B cell (primary cell): ENCODE measurements around the gene RCBTB2. TPM values are rescaled to one million over a fixed set of nuclear protein-coding genes. Genes with fewer than 3 reads are reported as not detected.
A peak's percentile ranks its signal among the peaks of the same experiment; 100 is the strongest.

ENCODE experiments used
- ATAC-seq: fragments of 200-7000 bp; cut with Tn5 transposase; one replicate; pipeline ENCODE4 v1.10.0; 2021; ENCODE audit warnings: low read depth, mild to moderate bottlenecking, moderate number of reproducible peaks, moderate library complexity
- CTCF ChIA-PET: fragments of 350-600 bp; sonication (Branson Sonifier 250); formaldehyde crosslinking; loops from one replicate; lab custom pipeline; 2021; ENCODE audit warnings: antibody characterized with exemption, inconsistent platforms; lab: Charles Lee
- POLR2A ChIA-PET: fragments of 350-600 bp; sonication (Branson Sonifier 250); formaldehyde crosslinking; loops from one replicate; lab custom pipeline; 2021; ENCODE audit warnings: antibody characterized with exemption; lab: Charles Lee
- DNase-seq: peaks from one replicate; pipeline ENCODE4 v3.0.0; 2013
- H2AFZ ChIP-seq: 2 replicates; pipeline ENCODE4 v1.6.1; 2012; ENCODE audit warnings: mild to moderate bottlenecking, low read depth, low read length; ENCODE audit not compliant: insufficient read depth, poor library complexity, severe bottlenecking
- H3K27ac ChIP-seq, 2 donors: 1 replicate in 1 of 2; 2 replicates in 1 of 2; pipeline ENCODE4 v1.5.1; 2012 to 2013; ENCODE audit warnings: low read length in 2 of 2, mild to moderate bottlenecking in 2 of 2, moderate library complexity in 1 of 2
- H3K27me3 ChIP-seq, 4 experiments: fragments of 200-600 bp in 1 of 4; sonication (generic) in 1 of 4; replicated peaks in 1 of 4; 1 replicate in 2 of 4; 2 replicates in 2 of 4; pipeline versions ENCODE4 v1.6.1 to v1.7.0; 2013 to 2016; ENCODE audit warnings: low read length in 3 of 4, mild to moderate bottlenecking in 2 of 4, mixed read lengths in 1 of 4, moderate library complexity in 1 of 4; ENCODE audit not compliant: insufficient read depth in 4 of 4, control insufficient read depth in 3 of 4; ENCODE audit errors: control extremely low read depth in 1 of 4
- H3K36me3 ChIP-seq, 2 experiments: replicated peaks in 1 of 2; 1 replicate in 1 of 2; 2 replicates in 1 of 2; pipeline versions ENCODE4 v1.6.1 to v1.7.1; 2013; ENCODE audit warnings: low read length in 1 of 2; ENCODE audit not compliant: insufficient read depth in 2 of 2, control insufficient read depth in 1 of 2; ENCODE audit errors: control extremely low read depth in 1 of 2, extremely low read depth in 1 of 2
- H3K4me1 ChIP-seq, 2 donors: fragments of 200-600 bp in 1 of 2; sonication (generic) in 1 of 2; 1 replicate in 1 of 2; 2 replicates in 1 of 2; pipeline versions ENCODE4 v1.5.1 to v1.6.1; 2013 to 2017; ENCODE audit warnings: low read length in 2 of 2; ENCODE audit not compliant: control insufficient read depth in 2 of 2, insufficient read depth in 2 of 2
- H3K4me2 ChIP-seq: replicated peaks from 2 replicates; pipeline ENCODE3; 2012; ENCODE audit warnings: mild to moderate bottlenecking, low read depth, low read length; ENCODE audit not compliant: poor library complexity, severe bottlenecking
- H3K4me3 ChIP-seq, 5 experiments: fragments of 200-600 bp in 1 of 5; sonication (generic) in 1 of 5; 1 replicate in 3 of 5; 2 replicates in 2 of 5; pipeline versions ENCODE4 v1.5.1 to v1.7.0; 2011 to 2016; ENCODE audit warnings: low read length in 4 of 5, mild to moderate bottlenecking in 4 of 5, low read depth in 2 of 5, control low read depth in 1 of 5, moderate library complexity in 1 of 5; ENCODE audit not compliant: insufficient read depth in 1 of 5; ENCODE audit errors: control extremely low read depth in 1 of 5, extremely low read depth in 1 of 5
- H3K79me2 ChIP-seq: fragments of 200-600 bp; sonication (generic); one replicate; pipeline ENCODE4 v1.6.0; 2016; ENCODE audit warnings: low read length; ENCODE audit not compliant: control insufficient read depth, insufficient read depth
- H3K9ac ChIP-seq: fragments of 200-600 bp; sonication (generic); 2 replicates; pipeline ENCODE4 v1.6.1; 2017; ENCODE audit warnings: mild to moderate bottlenecking, low read length, moderate library complexity
- H3K9me3 ChIP-seq, 3 donors: one replicate each; pipeline versions ENCODE4 v1.6.1 to v1.7.1; 2013; ENCODE audit warnings: low read length in 2 of 3; ENCODE audit not compliant: control insufficient read depth in 2 of 3, insufficient read depth in 1 of 3; ENCODE audit errors: control extremely low read depth in 1 of 3
- H4K20me1 ChIP-seq: 2 replicates; pipeline ENCODE4 v1.6.0; 2012; ENCODE audit warnings: mild to moderate bottlenecking, low read length; ENCODE audit not compliant: insufficient read depth, control insufficient read depth, poor library complexity, severe bottlenecking
- H3K27ac Mint-ChIP-seq: one replicate; pipeline ENCODE4 v1.8.0; 2021; ENCODE audit warnings: mixed read lengths
- H3K27me3 Mint-ChIP-seq: one replicate; pipeline ENCODE4 v1.8.0; 2021; ENCODE audit warnings: mixed read lengths
- H3K4me1 Mint-ChIP-seq: one replicate; pipeline ENCODE4 v1.8.0; 2021; ENCODE audit warnings: mixed read lengths
- H3K4me3 Mint-ChIP-seq: one replicate; pipeline ENCODE4 v1.8.0; 2021; ENCODE audit warnings: mixed read lengths
- H3K9me3 Mint-ChIP-seq: one replicate; pipeline ENCODE4 v1.8.0; 2022; ENCODE audit warnings: mixed read lengths; ENCODE audit not compliant: insufficient read depth
- EZH2 ChIP-seq: IDR thresholded peaks from 2 replicates; pipeline ENCODE4 v1.6.1; 2012; ENCODE audit warnings: borderline replicate concordance, low read depth, mild to moderate bottlenecking, moderate library complexity, low read length; ENCODE audit not compliant: insufficient read depth, poor library complexity, severe bottlenecking
- WGBS: methylation state at CpG from one replicate; pipeline ENCODE4 v1.1.5; 2013; ENCODE audit warnings: missing lambda C conversion rate; ENCODE audit not compliant: insufficient coverage; 5-methylcytosine and 5-hydroxymethylcytosine counted together
- intact Hi-C: fragments of 100-400 bp; cut with micrococcal nuclease; formaldehyde crosslinking; loops from one replicate; pipeline ENCODE4 v1.10.0; 2022
- polyA plus RNA-seq: library from polyadenylated mRNA; depleted of rRNA; stranded (reverse); fragments of >200 nt; gene quantifications from 2 replicates; pipeline ENCODE4 v1.2.3, GENCODE V29; 2012
- total RNA-seq, 2 donors: library from RNA; stranded (reverse); fragments of 120-200 nt in 1 of 2; gene quantifications; 1 replicate in 1 of 2; 2 replicates in 1 of 2; pipeline versions ENCODE4 v1.2.3 to v1.2.4, GENCODE V29; 2013 to 2022
- TF ChIP-seq, protein P1 (sequence below): fragments of 200-600 bp; IDR thresholded peaks from one replicate; pipeline ENCODE4 v1.8.0; 2022; ENCODE audit warnings: antibody characterized with exemption, mild to moderate bottlenecking

Gene RCBTB2
- total and polyA plus RNA-seq, 2 donors (not counting 1 experiment from before 2014, with no cell fraction given): 1.4 to 2.7 TPM

DNA sequence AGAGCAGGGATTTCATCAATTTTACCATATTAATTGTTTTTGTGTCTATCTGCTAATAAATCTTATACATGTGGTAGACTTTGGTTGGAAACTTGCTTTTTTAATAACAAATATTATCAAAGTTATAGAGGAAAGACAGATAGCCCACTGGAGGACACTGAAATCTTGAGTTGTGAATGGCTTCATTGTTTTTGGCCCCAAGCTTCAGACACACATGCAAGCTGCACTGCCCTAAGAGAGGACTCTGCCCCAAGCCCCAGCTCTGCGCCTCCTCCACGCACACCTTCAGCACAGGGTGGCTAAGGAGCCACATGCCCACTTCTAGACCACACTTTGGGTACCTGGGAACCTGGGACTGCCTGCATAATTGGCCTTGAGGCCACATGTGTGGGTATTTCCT lies 35.2 kb downstream of the RCBTB2 start:
- H3K27me3 Mint-ChIP-seq: peaks cover 10% of the 10 kb centered on the region
- H3K4me3 Mint-ChIP-seq: no peak overlapping the region
- H3K27ac Mint-ChIP-seq: no peak overlapping the region
- H3K4me1 ChIP-seq: peaks cover 24% of the 10 kb centered on the region in 2 donors
- no peak overlapping the region for H3K27ac ChIP-seq
- 100% methylated on average over 2 of the region's 2 CpGs for WGBS
- no peak overlapping the region for H3K4me3 ChIP-seq
- ChIA-PET CTCF (no interaction called here), POLR2A (no interaction called here)
- DNase-seq: no peak
- no peaks in the 10 kb centered on the region for H3K9me3 Mint-ChIP-seq
- peaks cover 27% of the 10 kb centered on the region for H3K4me1 Mint-ChIP-seq
- no peak overlapping the region for H2AFZ ChIP-seq
- H3K79me2 ChIP-seq: no peaks in the 10 kb centered on the region
- no peak for TF ChIP-seq EZH2
- TF ChIP-seq, protein P1, sequence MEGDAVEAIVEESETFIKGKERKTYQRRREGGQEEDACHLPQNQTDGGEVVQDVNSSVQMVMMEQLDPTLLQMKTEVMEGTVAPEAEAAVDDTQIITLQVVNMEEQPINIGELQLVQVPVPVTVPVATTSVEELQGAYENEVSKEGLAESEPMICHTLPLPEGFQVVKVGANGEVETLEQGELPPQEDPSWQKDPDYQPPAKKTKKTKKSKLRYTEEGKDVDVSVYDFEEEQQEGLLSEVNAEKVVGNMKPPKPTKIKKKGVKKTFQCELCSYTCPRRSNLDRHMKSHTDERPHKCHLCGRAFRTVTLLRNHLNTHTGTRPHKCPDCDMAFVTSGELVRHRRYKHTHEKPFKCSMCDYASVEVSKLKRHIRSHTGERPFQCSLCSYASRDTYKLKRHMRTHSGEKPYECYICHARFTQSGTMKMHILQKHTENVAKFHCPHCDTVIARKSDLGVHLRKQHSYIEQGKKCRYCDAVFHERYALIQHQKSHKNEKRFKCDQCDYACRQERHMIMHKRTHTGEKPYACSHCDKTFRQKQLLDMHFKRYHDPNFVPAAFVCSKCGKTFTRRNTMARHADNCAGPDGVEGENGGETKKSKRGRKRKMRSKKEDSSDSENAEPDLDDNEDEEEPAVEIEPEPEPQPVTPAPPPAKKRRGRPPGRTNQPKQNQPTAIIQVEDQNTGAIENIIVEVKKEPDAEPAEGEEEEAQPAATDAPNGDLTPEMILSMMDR: no peak
- H3K9ac ChIP-seq: no peak overlapping the region
- peaks cover 0 to 8% (median 0%) of the 10 kb centered on the region in 4 experiments for H3K27me3 ChIP-seq
- no peak overlapping the region for H3K4me2 ChIP-seq
- H3K9me3 ChIP-seq: peaks cover 0 to 3% (median 0%) of the 10 kb centered on the region in 3 donors
- no peak for ATAC-seq
- H4K20me1 ChIP-seq: no peaks in the 10 kb centered on the region
- intact Hi-C loops: no loop called here
- H3K36me3 ChIP-seq: no peaks in the 10 kb centered on the region

DNA sequence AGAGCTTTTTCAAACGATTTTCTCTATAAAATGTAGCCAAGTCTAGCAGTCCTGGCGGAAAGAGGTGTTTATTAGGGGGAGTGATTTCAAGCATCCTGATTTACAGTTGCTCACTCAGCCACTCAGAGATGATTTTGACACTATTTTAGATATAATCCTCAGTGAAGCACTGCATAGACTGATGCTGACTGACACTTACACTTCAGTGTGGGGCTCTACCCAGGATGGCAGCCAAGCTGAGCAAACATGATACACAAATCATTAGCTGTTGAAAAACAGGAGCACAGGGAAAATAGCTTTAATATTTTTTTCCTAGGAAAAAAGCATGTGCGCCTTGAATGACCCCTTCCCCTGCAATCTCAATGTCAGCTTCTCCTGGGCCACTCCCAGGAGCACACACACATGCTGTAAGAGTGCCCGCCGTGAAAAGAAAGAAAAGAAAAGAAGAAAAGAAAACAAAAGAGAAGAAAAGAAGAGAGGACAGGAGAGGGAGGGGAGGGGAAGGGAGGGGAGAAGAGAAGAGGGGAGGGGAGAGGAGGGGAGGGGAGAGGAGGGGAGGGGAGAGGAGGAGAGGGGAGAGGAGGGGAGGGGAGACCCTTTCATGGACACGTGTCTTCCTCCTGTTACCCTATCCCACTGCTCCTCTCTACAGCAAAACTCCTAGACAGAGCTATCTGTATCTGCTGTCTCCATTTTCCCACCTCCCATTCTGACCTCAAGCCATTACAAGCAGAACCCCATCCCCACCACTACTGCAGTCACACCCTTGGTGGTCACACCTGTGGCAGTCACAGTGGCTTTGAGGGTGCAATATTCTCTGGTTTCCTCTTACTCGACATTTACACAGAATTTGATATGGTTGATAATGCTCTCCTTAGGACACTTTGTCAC lies 36.4 kb downstream of the RCBTB2 start:
- no peak overlapping the region for H3K4me3 Mint-ChIP-seq
- WGBS: no CpG with 5 or more reads among the region's 7 CpGs
- H3K79me2 ChIP-seq: no peaks in the 10 kb centered on the region
- H3K4me1 Mint-ChIP-seq: peaks cover 21% of the 10 kb centered on the region
- H3K36me3 ChIP-seq: no peaks in the 10 kb centered on the region
- no peak overlapping the region for H2AFZ ChIP-seq
- no peak for TF ChIP-seq EZH2
- TF ChIP-seq, protein P1: no peak
- ATAC-seq (no peak), DNase-seq (no peak)
- ChIA-PET POLR2A (interaction anchor here (0.5 kb wide), 1 partner anchor 73 kb away, joined by 6 read pairs; no protein-coding TSS in a partner anchor), CTCF (no interaction called here)
- no peaks in the 10 kb centered on the region for H4K20me1 ChIP-seq
- no peak overlapping the region for H3K4me2 ChIP-seq
- no peak overlapping the region for H3K27ac ChIP-seq
- H3K27me3 Mint-ChIP-seq: peaks cover 7% of the 10 kb centered on the region
- peaks cover 29 to 36% of the 10 kb centered on the region in 2 donors for H3K4me1 ChIP-seq
- H3K9me3 Mint-ChIP-seq: no peaks in the 10 kb centered on the region
- intact Hi-C loops: no loop called here
- H3K27ac Mint-ChIP-seq: peak overlapping the region; percentile 34
- H3K27me3 ChIP-seq: peaks cover 0 to 7% (median 0%) of the 10 kb centered on the region in 4 experiments
- H3K4me3 ChIP-seq: no peak overlapping the region
- no peak overlapping the region for H3K9ac ChIP-seq
- peaks cover 0 to 3% (median 0%) of the 10 kb centered on the region in 3 donors for H3K9me3 ChIP-seq
